Loucy (cell line): ENCODE measurements around the gene KIAA2012.

Source experiments
- CTCF ChIP-seq: fragments of 200-600 bp; sonication (generic); conservative IDR thresholded peaks from 2 replicates; pipeline ENCODE4 v1.5.1; 2014; ENCODE audit warnings: mild to moderate bottlenecking, antibody characterized with exemption, low read length
- EZH2phosphoT487 ChIP-seq: fragments of 200-600 bp; IDR thresholded peaks from 2 replicates; pipeline ENCODE4 v1.6.1; 2018; ENCODE audit warnings: antibody characterized with exemption, mild to moderate bottlenecking, moderate library complexity, borderline replicate concordance

DNA sequence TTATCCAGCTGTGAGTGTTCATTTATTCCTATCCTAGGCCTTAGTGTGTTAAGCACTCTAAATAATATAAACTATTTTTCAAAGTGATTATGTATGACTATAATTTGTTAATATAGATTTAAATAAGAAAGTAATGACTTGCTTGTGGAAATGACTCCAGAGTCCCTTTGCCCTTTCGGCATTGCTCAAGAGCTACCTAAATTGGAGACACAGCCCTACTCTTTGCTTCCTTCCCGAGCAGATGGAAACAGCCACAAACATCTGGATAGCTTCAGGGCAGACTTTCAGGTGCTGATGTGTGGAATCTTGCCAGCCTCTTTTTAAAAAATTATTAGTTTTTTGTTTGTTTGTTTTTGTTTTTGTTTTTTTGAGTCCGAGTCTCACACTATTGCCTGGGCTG, 121.4 kb downstream of the KIAA2012 start:
- TF ChIP-seq CTCF (no peak), EZH2phosphoT487 (no peak)
